DND-41 (cell line): ENCODE measurements around the gene SLC22A3.

Experiments used
- ATAC-seq: fragments of 200-7000 bp; cut with Tn5 transposase; 3 replicates; pipeline ENCODE4 v1.9.1; 2021; ENCODE audit warnings: low read depth; ENCODE audit not compliant: insufficient read depth
- DNase-seq: peaks from one replicate; pipeline ENCODE4 v3.0.0-alpha.2; 2020
- H2AFZ ChIP-seq: 2 replicates; pipeline ENCODE4 v1.6.0; 2012; ENCODE audit warnings: low read depth, low read length
- H3K27ac ChIP-seq: 2 replicates; pipeline ENCODE4 v1.5.1; 2012; ENCODE audit warnings: low read length, inconsistent platforms
- H3K27me3 ChIP-seq: fragments of 200-600 bp; sonication (generic); 2 replicates; pipeline ENCODE4 v1.6.0; 2012; ENCODE audit warnings: low read length, mild to moderate bottlenecking, inconsistent platforms; ENCODE audit not compliant: insufficient read depth, poor library complexity
- H3K36me3 ChIP-seq: 2 replicates; pipeline ENCODE4 v1.5.1; 2012; ENCODE audit warnings: low read length, inconsistent platforms; ENCODE audit not compliant: insufficient read depth
- H3K4me1 ChIP-seq: 2 replicates; pipeline ENCODE4 v1.5.1; 2012; ENCODE audit warnings: mild to moderate bottlenecking, low read length; ENCODE audit not compliant: insufficient read depth
- H3K4me2 ChIP-seq: 2 replicates; pipeline ENCODE4 v1.6.0; 2012; ENCODE audit warnings: mild to moderate bottlenecking, moderate library complexity, low read length, inconsistent platforms; ENCODE audit not compliant: insufficient read depth
- H3K4me3 ChIP-seq, 2 experiments: fragments of 200-600 bp in 1 of 2; shearing (Covaris generic) in 1 of 2; 2 replicates each; pipeline ENCODE4 v1.5.1; 2012 to 2016; ENCODE audit warnings: inconsistent platforms in 2 of 2, low read length in 2 of 2, mild to moderate bottlenecking in 2 of 2, low read depth in 1 of 2, moderate library complexity in 1 of 2
- H3K79me2 ChIP-seq: 2 replicates; pipeline ENCODE4 v1.6.0; 2012; ENCODE audit warnings: low read length, inconsistent platforms; ENCODE audit not compliant: insufficient read depth
- H3K9ac ChIP-seq: 2 replicates; pipeline ENCODE4 v1.6.0; 2012; ENCODE audit warnings: low read depth, mild to moderate bottlenecking, inconsistent platforms, low read length, moderate library complexity
- H3K9me3 ChIP-seq: 2 replicates; pipeline ENCODE4 v1.5.1; 2012; ENCODE audit warnings: low read length, moderate library complexity, mild to moderate bottlenecking, inconsistent platforms; ENCODE audit not compliant: insufficient read depth, severe bottlenecking
- H4K20me1 ChIP-seq: 2 replicates; pipeline ENCODE4 v1.6.0; 2012; ENCODE audit warnings: low read length; ENCODE audit not compliant: insufficient read depth
- EZH2 ChIP-seq: IDR thresholded peaks from 3 replicates; pipeline ENCODE4 v1.6.1; 2012; ENCODE audit warnings: borderline replicate concordance, low read depth, mild to moderate bottlenecking, moderate library complexity, low read length, inconsistent platforms; ENCODE audit not compliant: severe bottlenecking
- TF ChIP-seq, protein P1 (sequence below): IDR thresholded peaks from 2 replicates; pipeline ENCODE4 v1.5.1; 2012; ENCODE audit warnings: borderline replicate concordance, low read length, moderate library complexity, mild to moderate bottlenecking; ENCODE audit not compliant: poor library complexity, severe bottlenecking; ENCODE audit errors: extremely low read depth

Gene SLC22A3

DNA sequence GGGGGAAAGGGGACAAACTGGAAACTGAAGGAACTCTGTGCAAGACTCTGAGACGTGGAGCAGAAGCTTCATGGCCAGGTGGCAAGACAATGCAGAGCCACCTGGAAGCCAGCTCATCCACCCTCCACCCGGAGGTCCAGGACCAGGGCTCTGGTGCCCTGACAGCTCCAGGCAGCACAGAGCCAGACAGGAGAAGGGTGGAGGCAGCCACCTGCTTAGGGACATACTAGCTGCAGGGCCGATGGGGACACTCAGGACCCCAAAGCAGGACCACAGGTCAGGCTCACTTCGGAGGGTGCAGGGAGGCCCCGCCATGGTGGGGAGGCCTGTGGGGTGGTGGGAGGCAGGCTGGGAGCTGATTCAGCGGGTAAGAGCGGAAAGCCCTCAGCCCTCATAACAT is 19.0 kb upstream of the SLC22A3 start:
- no peaks in the 10 kb centered on the region for H3K9me3 ChIP-seq
- no peaks in the 10 kb centered on the region for H3K36me3 ChIP-seq
- no peak for ATAC-seq
- no peak overlapping the region for H3K9ac ChIP-seq
- H3K4me3 ChIP-seq = no peak overlapping the region
- H3K27me3 ChIP-seq = peaks cover 12% of the 10 kb centered on the region
- no peak for DNase-seq
- TF ChIP-seq, protein P1, sequence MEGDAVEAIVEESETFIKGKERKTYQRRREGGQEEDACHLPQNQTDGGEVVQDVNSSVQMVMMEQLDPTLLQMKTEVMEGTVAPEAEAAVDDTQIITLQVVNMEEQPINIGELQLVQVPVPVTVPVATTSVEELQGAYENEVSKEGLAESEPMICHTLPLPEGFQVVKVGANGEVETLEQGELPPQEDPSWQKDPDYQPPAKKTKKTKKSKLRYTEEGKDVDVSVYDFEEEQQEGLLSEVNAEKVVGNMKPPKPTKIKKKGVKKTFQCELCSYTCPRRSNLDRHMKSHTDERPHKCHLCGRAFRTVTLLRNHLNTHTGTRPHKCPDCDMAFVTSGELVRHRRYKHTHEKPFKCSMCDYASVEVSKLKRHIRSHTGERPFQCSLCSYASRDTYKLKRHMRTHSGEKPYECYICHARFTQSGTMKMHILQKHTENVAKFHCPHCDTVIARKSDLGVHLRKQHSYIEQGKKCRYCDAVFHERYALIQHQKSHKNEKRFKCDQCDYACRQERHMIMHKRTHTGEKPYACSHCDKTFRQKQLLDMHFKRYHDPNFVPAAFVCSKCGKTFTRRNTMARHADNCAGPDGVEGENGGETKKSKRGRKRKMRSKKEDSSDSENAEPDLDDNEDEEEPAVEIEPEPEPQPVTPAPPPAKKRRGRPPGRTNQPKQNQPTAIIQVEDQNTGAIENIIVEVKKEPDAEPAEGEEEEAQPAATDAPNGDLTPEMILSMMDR = no peak
- TF ChIP-seq EZH2 = no peak
- no peaks in the 10 kb centered on the region for H3K4me1 ChIP-seq
- H3K27ac ChIP-seq = no peak overlapping the region
- H3K4me2 ChIP-seq = no peak overlapping the region
- H4K20me1 ChIP-seq = no peaks in the 10 kb centered on the region
- no peaks in the 10 kb centered on the region for H3K79me2 ChIP-seq
- H2AFZ ChIP-seq = no peak overlapping the region

DNA sequence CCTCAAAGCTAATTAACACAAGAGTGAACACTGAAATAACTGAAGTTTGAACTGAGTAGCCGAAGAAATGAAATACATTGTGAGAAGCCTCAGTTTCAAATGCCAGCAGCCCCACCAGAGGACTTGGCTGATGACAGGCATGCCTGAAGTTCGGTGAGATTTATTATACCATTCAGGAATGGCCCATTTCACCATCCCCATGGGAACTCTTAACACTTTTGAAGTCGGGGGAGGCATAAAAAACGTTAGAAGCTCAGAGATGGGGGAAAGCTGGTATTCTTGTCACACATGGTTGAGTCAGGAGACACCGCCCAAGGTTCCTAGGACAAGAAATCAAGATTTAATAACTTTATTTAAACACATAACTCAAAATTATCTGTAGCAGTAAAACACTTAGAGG is 17.6 kb upstream of the SLC22A3 start:
- no peak for TF ChIP-seq EZH2
- TF ChIP-seq, protein P1 = no peak
- Histone ChIP-seq H3K4me2 (no peak overlapping the region), H3K27ac (no peak overlapping the region), H3K27me3 (peaks cover 12% of the 10 kb centered on the region), H3K79me2 (no peaks in the 10 kb centered on the region), H4K20me1 (no peaks in the 10 kb centered on the region), H3K9ac (no peak overlapping the region), H3K36me3 (no peaks in the 10 kb centered on the region), H3K9me3 (no peaks in the 10 kb centered on the region), H2AFZ (no peak overlapping the region), H3K4me3 (no peak overlapping the region), H3K4me1 (no peaks in the 10 kb centered on the region)
- no peak for DNase-seq
- ATAC-seq = no peak

DNA sequence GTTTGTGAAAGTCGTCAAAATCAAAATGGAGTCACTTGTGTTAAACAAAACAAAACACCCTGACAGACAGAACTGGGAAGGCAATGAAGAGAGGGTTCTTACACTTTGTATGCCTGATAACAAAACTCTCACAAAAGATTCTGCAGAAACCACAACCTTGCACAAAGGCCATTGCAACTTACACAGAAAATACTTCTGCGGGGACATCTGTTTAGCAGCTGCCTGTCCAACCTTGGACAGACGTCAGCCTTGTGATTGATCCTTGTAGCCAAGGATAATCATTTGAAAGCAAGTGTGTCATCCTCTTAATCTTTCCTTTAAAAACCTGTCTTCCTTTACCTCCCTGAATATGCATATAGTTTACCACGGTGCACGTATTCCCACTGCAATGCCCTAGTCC is 17.0 kb upstream of the SLC22A3 start:
- no peak overlapping the region for H3K4me2 ChIP-seq
- DNase-seq (no peak), ATAC-seq (no peak)
- peaks cover 12% of the 10 kb centered on the region for H3K27me3 ChIP-seq
- no peaks in the 10 kb centered on the region for H3K9me3 ChIP-seq
- no peak overlapping the region for H3K27ac ChIP-seq
- no peak overlapping the region for H3K4me3 ChIP-seq
- no peaks in the 10 kb centered on the region for H3K36me3 ChIP-seq
- TF ChIP-seq, protein P1 = no peak
- TF ChIP-seq EZH2 = no peak
- H4K20me1 ChIP-seq = no peaks in the 10 kb centered on the region
- H2AFZ ChIP-seq = no peak overlapping the region
- H3K9ac ChIP-seq = no peak overlapping the region
- no peaks in the 10 kb centered on the region for H3K4me1 ChIP-seq
- no peaks in the 10 kb centered on the region for H3K79me2 ChIP-seq

DNA sequence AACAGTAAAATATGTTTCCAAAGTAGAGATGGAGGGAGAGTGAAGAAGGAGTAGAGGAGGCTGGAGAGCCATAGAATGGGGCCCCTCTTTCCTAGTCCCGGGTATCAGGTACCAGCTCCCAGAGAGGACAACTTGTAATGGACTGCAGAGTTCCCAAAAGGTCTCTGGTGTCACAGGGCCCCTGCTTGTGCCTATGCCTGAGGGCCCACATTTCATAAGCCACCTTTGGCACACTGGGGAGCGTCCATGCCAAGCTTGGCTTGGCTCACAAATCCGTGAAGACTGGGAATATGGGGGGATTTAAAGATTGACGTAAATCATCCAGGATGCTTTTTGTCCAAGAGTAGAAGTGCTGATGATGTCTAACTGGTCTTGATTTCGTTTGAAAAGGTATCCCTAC is 16.4 kb upstream of the SLC22A3 start:
- ATAC-seq = no peak

More for the DNA sequence above, 16.4 kb upstream of the SLC22A3 start:
- DNase-seq = no peak
- Histone ChIP-seq H2AFZ (no peak overlapping the region), H3K4me3 (no peak overlapping the region), H3K79me2 (no peaks in the 10 kb centered on the region), H3K9ac (no peak overlapping the region), H3K27ac (no peak overlapping the region), H3K4me2 (no peak overlapping the region), H3K36me3 (no peaks in the 10 kb centered on the region), H3K9me3 (no peaks in the 10 kb centered on the region), H3K27me3 (peaks cover 12% of the 10 kb centered on the region), H4K20me1 (no peaks in the 10 kb centered on the region), H3K4me1 (no peaks in the 10 kb centered on the region)
- TF ChIP-seq EZH2 = no peak
- TF ChIP-seq, protein P1 = no peak
